Amygdala (tissue), 56 donors: Measurements from ENCODE around the gene CENPB.

Experiments
- DNase-seq, 56 donors: peaks; one replicate each; lab custom pipeline; 2025; lab: John Stamatoyannopoulos, UW

Gene CENPB

GRCh38 chr20:3738111-3739053, 48.2 kb downstream of the CENPB start:
- no peak for DNase-seq

DNA sequence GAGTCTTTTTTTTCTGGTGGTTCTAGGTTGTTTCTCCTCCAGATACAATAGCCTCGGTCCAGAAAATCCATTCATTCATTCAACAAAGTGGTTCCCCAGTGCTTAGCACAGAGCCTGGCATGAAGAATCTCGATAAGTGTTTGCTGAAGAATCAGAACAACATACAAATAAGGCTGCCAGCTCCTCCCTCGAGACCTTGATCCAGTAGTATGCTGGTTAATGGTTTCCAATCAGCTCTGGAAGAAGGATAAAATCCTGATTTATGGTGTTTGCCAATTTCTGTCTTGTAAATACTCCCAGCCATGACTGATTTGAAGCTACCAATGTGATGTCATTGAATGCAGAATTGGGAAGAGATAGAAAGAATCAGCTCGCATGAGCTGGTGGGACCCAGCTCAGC, 50.8 kb downstream of the CENPB start:
- no peak for DNase-seq

GRCh38 chr20:3734111-3734843, 52.3 kb downstream of the CENPB start:
- DNase-seq = no peak
